ENCODE data around the gene BCL2. TPM values are rescaled to one million over a fixed set of nuclear protein-coding genes. Genes with fewer than 3 reads are reported as not detected.

The BCL2 gene
- total and polyA plus RNA-seq, 9 of the 15 experiments (the other 6 are each of a cell fraction or from before 2014, with no cell fraction given) = 0.10 to 1.1 (median 0.65) TPM

GRCh38 chr18:63317556-63317946 is 2.0 kb downstream of the BCL2 start:
- ATAC-seq (no peak), FAIRE-seq (no peak), DNase-seq (ENCODE audit: extremely low read depth in 1 of 4, low spot score in 3 of 4) (no peak)
- no peaks in the 10 kb centered on the region for H3K36me3 ChIP-seq (ENCODE audit: control insufficient read depth, insufficient read depth, low read length)
- H3K9ac ChIP-seq (ENCODE audit: insufficient read depth in 1 of 2, low read depth in 2 of 2, low read length in 2 of 2) = no peak overlapping the region
- WGBS (ENCODE audit: insufficient coverage, low coverage, missing lambda C conversion rate) = 30% methylated on average over 8 of the region's 10 CpGs
- no peak overlapping the region for H3K27ac ChIP-seq (ENCODE audit: extremely low read depth, low read depth, low read length)
- TF ChIP-seq ZEB2 (IDR thresholded peaks at IDR 0.05) (no peak), ZNF707 (CRISPR knock-in tag; conservative IDR thresholded peaks at IDR 0.05) (no peak), CBX2 (IDR thresholded peaks at IDR 0.05; ENCODE audit: insufficient read depth, low read length, poor library complexity, severe bottlenecking) (no peak), ZBTB9 (CRISPR knock-in tag; IDR thresholded peaks at IDR 0.05) (no peak), ZNF511 (CRISPR knock-in tag; IDR thresholded peaks at IDR 0.05) (no peak), CXXC5 (CRISPR knock-in tag; IDR thresholded peaks at IDR 0.05) (no peak), MYBL2 (IDR thresholded peaks at IDR 0.05; ENCODE audit: low read depth) (no peak), MYBL2 (CRISPR knock-in tag; IDR thresholded peaks at IDR 0.05; ENCODE audit: borderline replicate concordance) (no peak), PRDM10 (IDR thresholded peaks at IDR 0.05; ENCODE audit: partially characterized antibody) (no peak), SMARCA5 (IDR thresholded peaks at IDR 0.05) (no peak)
- in situ Hi-C loops (cut with MboI) (loop anchor here (5.0 kb wide), 1 partner anchor 300 kb away; no protein-coding TSS in a partner anchor), intact Hi-C loops (cut with micrococcal nuclease) (no loop called here)
- H3K4me3 ChIP-seq = no peak overlapping the region
- peaks cover 0 to 10% of the 10 kb centered on the region in 2 experiments; a peak in 2 of 5 replicates for H3K27me3 ChIP-seq (ENCODE audit: control insufficient read depth in 2 of 2, insufficient read depth in 2 of 2, low read length in 2 of 2)
- peaks cover 9 to 17% of the 10 kb centered on the region in 2 experiments; a peak in 4 of 5 replicates for H3K4me1 ChIP-seq (replicated peaks in 1 of 2; ENCODE audit: control insufficient read depth in 2 of 2, insufficient read depth in 2 of 2, low read length in 2 of 2)
- POLR2A ChIA-PET = no interaction called here
- H2AFZ ChIP-seq (ENCODE audit: low read depth, low read length) = no peak overlapping the region
- no peaks in the 10 kb centered on the region for H3K79me2 ChIP-seq (ENCODE audit: control insufficient read depth, insufficient read depth, low read length)
- CTCF ChIA-PET (ENCODE audit: low intra/inter-chr PET ratio) = no interaction called here
- H4K20me1 ChIP-seq (replicated peaks; ENCODE audit: control insufficient read depth, insufficient read depth, low read length) = no peaks in the 10 kb centered on the region
- H3K9me3 ChIP-seq (replicated peaks; ENCODE audit: control insufficient read depth, insufficient read depth, low read depth, low read length) = no peaks in the 10 kb centered on the region
- no peaks in the 10 kb centered on the region for H3K9me1 ChIP-seq (ENCODE audit: control insufficient read depth, insufficient read depth, low read length)
- H3K4me2 ChIP-seq (ENCODE audit: insufficient read depth, low read length) = no peak overlapping the region
- BruUV-seq (replicated peaks) = no TSS peak

All from K562 (cell line).